HG03025 (cell line): ENCODE measurements around the gene ANKRD23.
"Not testable (repeated sequence)": the region's sequence is repeated elsewhere in the genome, so short reads cannot be mapped to it uniquely, and the experiment has no call there.

Experiments used
- ATAC-seq: cut with Tn5 transposase; IDR thresholded peaks from one replicate; pipeline ENCODE4 v1.9.1; 2021; ENCODE audit warnings: mild to moderate bottlenecking, moderate library complexity; ENCODE audit not compliant: unreplicated experiment, low FRiP score

ANKRD23 gene

GRCh38 chr2:96864343-96865091 lies 20.7 kb upstream of the ANKRD23 start:
- ATAC-seq = no peak

GRCh38 chr2:96863575-96864342 lies 19.9 kb upstream of the ANKRD23 start:
- ATAC-seq = no peak

GRCh38 chr2:96863056-96863455 lies 19.2 kb upstream of the ANKRD23 start:
- ATAC-seq = not testable (repeated sequence)

GRCh38 chr2:96861074-96861473 lies 17.3 kb upstream of the ANKRD23 start:
- no peak for ATAC-seq

GRCh38 chr2:96860065-96861029 lies 16.5 kb upstream of the ANKRD23 start:
- no peak for ATAC-seq

- ATAC-seq = no peak
These were observed 15.9 kb upstream of the ANKRD23 start for GRCh38 chr2:96859681-96860064.

- no peak for ATAC-seq
These were observed 15.4 kb upstream of the ANKRD23 start for GRCh38 chr2:96859099-96859649.

GRCh38 chr2:96857667-96858372 lies 14.0 kb upstream of the ANKRD23 start, which contains the start of gene ANKRD39:
ANKRD39 (minus strand) TSS chr2:96858016; CDS start chr2:96857987, 29 bp downstream.
- ATAC-seq = peak; percentile 86

- ATAC-seq = no peak
These were observed 13.2 kb upstream of the ANKRD23 start for GRCh38 chr2:96856776-96857666.

- ATAC-seq = no peak
These were observed 9.5 kb upstream of the ANKRD23 start for GRCh38 chr2:96853321-96853720.

GRCh38 chr2:96852667-96853066 lies 8.8 kb upstream of the ANKRD23 start:
- ATAC-seq = no peak

GRCh38 chr2:96848264-96848663 lies 4.4 kb upstream of the ANKRD23 start:
- no peak for ATAC-seq

- ATAC-seq = no peak
These were observed 3.8 kb upstream of the ANKRD23 start for GRCh38 chr2:96847586-96847985.

GRCh38 chr2:96846825-96847224 lies 3.0 kb upstream of the ANKRD23 start:
- no peak for ATAC-seq

GRCh38 chr2:96844405-96844808 lies 586 bp upstream of the ANKRD23 start:
- ATAC-seq = no peak

- no peak for ATAC-seq
These were observed 1.2 kb downstream of the ANKRD23 start for GRCh38 chr2:96842600-96842999.

GRCh38 chr2:96841701-96842495 lies 1.9 kb downstream of the ANKRD23 start:
- no peak for ATAC-seq
